Stimulated activated CD4-positive, alpha-beta T cell treated with anti-CD3 and anti-CD28 coated beads, Interleukin-12 subunit alpha, Interleukin-12 subunit beta, amount 100 ng/mL, for 4 hours (primary cell): ENCODE measurements around the gene SMIM26.

Source experiments
- DNase-seq: peaks from one replicate; pipeline ENCODE4 v3.0.0-alpha.2; 2020

The SMIM26 gene

DNA sequence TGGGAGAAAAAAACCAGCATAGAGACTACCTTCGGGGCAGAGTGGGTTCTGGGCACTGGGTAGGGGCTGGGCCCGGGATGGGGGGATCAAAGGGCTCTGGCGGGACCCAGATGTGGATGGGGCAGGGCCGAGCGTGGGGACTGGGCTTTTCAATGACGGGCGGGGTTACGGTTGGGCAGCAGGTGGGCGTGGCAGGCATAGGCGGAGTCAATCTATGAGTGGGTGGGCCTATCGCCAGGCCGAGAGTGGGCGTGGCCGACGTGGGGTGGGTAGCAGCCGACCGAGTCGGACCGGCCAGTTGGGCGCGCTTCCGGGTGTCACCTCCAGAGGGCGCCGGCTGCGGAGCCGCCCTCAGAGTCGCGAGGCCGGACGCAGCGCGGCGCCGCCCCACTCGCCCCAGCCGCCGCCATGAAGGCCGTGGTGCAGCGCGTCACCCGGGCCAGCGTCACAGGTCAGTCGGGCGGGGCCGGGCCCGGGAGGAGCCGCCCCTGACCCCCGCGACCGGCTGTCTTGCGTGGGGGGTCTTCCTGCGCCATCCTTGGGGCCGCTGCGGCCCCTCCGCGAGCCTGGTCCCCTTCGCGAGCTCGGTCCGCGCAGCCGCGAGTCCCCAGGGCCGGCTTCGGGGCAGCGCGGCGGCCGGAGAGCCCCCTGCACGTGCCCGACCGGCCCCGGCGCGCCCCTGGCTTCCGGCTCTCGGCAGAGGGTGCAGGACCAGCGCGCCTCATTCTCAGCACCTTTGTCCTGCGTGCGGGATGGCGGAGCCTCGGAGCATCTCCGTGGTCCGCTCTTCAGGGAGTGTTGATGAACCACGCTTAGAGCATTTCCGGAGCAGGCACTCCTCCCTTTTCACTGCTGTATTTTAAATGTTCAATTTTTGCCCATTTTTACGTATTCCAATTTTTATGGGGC lies 20.7 kb downstream of the SMIM26 start, which contains the start of gene DTD1:
TSS of gene DTD1 (plus strand) at position 390 of the 909 bp plus-strand sequence. CDS start at position 409, 19 bp downstream.
- peak; percentile 86 for DNase-seq

DNA sequence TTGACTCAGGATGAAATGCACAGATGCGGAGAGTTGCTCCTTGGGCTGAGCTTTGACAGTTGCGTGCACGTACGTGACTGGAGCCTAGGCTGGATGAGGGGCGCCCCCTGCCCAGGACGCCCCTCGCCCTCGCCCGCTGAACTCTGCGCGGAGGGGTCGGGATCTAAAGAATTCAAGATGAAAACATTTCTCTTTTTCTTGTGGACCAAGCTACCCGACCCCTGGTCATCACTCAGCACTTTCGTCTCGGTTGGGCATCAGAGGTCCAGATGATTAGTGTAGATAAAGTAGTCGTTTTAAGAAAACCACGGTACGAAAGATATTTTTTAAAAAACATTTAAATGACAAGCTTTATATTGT lies 21.3 kb downstream of the SMIM26 start:
- DNase-seq = no peak

DNA sequence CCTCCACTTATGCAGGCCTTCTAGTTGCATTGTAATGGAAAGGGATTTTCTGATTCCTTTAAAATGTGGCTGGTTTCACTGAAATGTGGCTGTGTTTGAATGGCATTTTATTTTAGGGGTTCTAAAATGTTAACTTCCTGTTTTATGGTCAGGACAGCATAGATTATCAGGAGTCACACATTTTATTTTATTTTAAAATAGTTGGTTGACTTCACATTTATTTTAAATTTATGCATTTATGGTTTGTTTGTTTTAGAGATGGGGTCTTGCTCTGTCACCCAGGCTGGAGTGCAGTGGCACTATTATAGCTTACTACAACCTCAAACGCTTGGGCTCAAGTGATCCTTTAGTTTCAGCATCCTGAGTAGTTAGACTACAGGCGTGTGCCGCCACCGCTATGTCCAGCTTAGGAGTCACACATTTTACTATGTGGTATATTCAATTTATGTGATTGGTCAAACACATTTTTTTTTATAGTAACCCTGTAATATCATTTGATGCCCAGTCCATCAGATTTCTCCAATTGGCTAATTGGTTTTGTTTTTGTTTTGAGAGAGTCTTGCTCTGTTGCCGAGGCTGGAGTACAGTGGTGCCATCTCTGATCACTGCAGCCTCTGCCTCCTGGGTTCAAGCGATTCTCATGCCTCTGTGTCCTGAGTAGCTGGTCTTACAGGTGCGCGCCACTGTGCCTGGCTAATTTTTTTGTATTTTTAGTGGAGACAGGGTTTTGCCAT lies 22.9 kb downstream of the SMIM26 start:
- no peak for DNase-seq

DNA sequence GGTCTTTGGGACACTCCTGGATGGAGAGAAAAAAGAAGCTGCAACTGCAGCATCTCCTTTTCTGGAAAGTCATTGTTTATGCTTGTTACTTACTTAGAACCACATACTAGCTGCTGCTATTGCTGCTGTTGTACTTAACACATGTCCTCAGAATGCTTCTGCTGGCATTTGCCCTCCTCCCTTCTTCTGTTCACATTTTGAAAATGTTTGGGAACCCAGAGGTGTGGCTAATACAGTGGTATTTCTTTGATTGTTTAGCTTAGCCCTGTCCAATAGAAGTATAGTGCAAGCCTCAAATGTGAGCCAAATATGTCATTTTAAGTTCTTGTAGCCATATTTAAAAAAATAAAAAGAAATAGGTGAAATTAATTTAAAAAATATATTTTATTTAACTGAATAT lies 29.0 kb downstream of the SMIM26 start:
- DNase-seq = no peak

DNA sequence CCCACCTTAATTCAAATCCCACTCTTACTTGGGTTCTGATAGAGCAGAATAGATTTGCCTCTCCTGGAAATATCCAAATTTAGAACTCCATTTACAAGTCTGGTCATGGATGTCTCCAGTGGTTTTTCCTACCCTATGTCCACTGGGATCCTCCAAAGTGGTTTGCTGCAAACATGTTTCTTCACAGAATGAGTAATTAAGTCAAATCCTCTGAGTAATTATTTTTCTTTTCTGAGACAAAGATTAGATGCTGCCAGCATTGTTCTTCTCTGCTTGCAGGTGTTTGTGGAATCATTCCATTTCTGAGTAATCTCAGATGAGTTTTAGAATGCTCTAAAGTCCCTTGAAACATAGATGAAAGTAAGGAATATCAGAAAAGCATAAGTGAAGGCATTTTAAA lies 42.5 kb downstream of the SMIM26 start:
- no peak for DNase-seq

DNA sequence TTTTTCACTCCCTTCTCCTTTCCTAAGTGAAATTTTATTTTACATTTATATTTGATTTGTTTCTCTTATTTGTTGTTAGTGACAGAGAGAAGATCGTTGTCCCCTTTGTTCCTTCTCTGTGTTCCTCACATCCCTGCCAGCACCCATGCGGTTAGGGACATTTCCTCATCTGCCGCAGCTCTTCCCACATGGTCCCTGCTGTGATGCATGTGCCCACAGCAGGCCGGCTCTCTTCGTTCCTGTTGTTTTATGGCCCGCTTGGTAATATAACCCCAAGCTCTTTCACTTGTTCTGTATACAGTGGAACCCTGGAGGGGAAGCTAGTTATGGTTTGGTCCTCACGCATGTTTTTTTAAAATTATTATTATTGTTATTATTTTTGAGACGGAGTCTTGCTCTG lies 44.3 kb downstream of the SMIM26 start:
- DNase-seq = no peak

DNA sequence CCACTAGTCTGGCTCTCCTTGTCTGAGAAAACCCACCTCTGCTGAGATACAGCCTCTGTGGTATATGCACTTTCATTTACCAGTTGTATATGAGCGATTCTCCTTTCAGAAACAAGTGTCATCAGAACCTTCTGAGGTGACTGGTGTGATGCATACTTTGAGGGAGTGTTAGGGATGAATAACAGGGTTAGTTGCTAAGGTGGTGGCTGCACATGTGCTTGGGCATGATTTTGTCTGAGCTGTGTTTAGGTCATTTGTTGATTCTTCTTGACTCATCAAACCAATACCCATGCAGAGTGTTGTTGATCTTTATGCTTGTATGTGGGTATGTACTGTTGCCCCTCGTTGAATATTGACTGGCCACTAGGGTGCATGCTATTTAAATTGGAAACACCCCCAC lies 46.3 kb downstream of the SMIM26 start:
- no peak for DNase-seq

DNA sequence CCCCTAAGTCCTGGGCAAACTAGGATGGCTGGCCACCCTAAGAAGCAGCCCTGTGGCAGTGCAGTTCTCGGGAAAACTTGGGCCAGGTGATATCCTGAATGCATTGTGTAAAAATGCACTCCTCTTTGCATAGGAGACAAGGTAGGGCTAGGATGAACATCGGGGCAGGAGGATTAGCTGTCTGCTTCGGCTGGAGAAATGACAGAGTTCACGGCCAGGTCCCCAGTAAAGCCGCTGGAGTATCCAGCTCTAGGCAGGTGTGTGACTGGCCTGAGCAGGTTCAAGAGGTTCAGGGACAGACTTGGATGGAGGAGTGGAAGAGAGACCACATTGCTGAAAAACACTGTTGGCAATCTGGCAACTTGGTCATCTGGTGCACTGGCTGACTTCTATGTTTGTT lies 47.0 kb downstream of the SMIM26 start:
- no peak for DNase-seq

DNA sequence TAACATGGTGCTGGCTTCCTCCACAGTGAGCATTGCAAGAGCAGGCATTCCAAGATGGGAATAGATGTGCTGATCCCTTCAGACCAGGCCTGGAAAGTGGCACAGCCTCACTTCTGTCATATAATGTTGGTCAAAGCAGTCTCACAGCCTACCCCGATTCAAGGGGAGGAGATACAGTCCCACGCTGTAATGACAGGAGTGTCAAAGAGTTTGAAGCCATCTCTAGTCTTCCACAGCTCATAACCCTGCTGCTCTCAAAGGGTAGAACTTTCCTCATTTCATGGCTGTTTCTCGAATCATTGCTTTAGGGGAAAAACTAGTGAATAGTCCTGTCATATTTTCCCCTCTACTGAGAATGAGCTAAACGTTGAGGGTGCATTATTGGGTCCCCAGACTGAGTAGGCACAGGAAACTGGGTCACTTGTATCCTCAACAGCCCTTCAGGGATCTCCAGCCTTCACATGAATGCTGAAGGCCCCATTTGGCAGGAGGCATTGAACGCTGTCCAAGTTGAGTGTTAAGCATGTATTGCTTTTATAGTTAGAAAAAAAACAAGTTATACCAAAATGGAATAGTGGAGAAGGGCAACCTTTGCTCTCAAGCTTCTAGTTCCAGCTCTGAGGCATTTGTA lies 47.9 kb downstream of the SMIM26 start:
- DNase-seq = no peak
